Measurements from ENCODE around the gene SHLD1.

Gene SHLD1

DNA sequence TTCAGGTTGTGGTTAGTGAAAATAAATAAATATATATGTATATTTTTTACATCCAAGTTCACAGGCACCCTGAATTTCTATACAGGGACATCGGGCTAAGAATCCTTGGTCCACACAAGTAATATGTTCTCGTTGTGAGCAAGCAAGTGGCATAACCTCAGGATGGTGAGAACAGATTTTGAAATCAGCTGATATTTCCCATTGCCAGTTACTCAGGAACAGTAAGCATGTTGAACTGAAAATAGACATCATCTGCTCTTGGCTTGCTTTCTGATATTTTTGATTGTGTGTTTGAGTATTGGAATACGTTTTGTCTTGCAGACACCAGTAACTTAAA, 112.5 kb downstream of the SHLD1 start:
- H3K4me3 ChIP-seq (ENCODE audit: low read depth, low read length), result no peak overlapping the region
- no peak for TF ChIP-seq CTCF (IDR thresholded peaks at IDR 0.05; ENCODE audit: low read depth, low read length)

- no peak overlapping the region for H3K4me3 ChIP-seq (ENCODE audit: low read depth, low read length)
- TF ChIP-seq CTCF (IDR thresholded peaks at IDR 0.05; ENCODE audit: low read depth, low read length), result no peak
Measured at GRCh38 chr20:5863040-5863833, 113.0 kb downstream of the SHLD1 start.

- no peak overlapping the region for H3K4me3 ChIP-seq (ENCODE audit: low read depth, low read length)
- no peak for TF ChIP-seq CTCF (IDR thresholded peaks at IDR 0.05; ENCODE audit: low read depth, low read length)
Measured at GRCh38 chr20:5864428-5864827, 114.2 kb downstream of the SHLD1 start.

DNA sequence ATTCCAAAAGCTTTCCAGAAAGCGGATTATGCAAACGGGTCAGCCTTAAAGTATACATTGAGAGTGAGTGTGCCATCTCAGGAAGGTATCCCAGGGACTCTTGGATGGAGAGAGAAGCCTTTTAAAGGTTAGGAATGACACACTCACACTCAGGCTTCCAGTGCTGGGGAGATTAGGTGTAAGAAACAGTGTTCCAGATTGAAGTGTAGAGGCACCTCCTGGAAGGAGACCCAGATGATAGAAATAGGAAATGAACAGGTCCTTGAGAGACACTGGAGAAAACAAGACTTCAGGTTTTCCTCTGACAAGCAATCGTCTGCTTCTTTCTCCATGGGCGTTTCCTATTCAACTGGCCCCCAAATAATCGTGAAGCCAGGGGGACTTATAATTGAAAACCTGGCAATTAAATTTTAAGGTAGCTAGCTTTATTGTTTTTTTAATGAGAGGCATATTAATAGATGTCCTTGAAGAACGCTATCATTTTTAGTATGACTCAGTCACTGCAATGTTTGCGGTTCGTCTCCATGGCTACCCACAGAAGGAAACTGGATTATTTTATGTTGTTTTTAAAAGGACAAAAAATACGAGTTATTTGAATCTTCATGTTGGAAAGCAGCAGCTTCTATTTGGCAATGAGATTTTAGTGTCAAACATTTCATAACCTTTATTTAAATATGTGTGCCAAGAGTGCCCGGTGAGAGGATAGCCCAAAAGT, 114.8 kb downstream of the SHLD1 start:
- no peak overlapping the region for H3K4me3 ChIP-seq (ENCODE audit: low read depth, low read length)
- no peak for TF ChIP-seq CTCF (IDR thresholded peaks at IDR 0.05; ENCODE audit: low read depth, low read length)

DNA sequence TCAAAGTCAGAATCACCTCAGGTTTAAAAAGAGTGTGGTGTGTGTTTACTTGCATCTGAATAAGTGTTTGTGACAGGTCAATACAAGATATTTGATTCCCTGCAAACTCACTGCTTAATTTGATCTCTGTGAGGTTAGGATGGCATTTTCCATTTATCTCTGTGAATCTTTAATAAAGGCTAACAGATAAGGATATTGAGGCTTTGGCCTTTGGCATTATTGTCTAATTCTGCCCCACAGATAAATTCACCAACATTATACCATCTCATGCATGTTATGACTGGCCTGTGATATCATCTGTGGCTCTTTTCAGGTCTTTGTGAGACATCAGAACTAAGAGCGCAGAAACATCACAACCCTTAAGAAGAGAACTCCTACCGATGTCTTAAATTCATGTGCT, 115.4 kb downstream of the SHLD1 start:
- no peak overlapping the region for H3K4me3 ChIP-seq (ENCODE audit: low read depth, low read length)
- no peak for TF ChIP-seq CTCF (IDR thresholded peaks at IDR 0.05; ENCODE audit: low read depth, low read length)

DNA sequence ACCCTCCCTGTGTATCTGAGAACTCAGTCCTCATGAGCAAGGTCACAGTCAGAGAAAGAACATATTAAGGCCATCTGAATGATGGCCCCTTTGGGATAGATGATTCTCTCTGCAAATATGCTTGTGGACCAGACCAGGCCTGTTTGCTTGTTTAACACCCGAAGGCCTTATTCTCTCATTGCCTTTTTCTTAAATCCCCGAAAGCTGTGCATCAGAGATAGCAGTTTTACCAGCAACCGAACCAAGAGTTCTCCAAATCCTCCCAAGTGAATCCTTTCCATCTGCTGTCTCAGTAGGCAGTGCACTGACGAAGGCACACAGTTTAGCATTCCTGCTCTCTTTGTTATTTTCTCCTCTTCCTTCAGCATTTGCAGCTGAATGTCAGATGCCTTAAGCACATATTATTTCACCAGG, 120.4 kb downstream of the SHLD1 start:
- H3K4me3 ChIP-seq (ENCODE audit: low read depth, low read length), result no peak overlapping the region
- no peak for TF ChIP-seq CTCF (IDR thresholded peaks at IDR 0.05; ENCODE audit: low read depth, low read length)
